ENCODE measurements around the gene ABCA4. TPM values are rescaled to one million over a fixed set of nuclear protein-coding genes. Genes with fewer than 3 reads are reported as not detected.

ABCA4 gene
- total and polyA plus RNA-seq, 2 of the 8 experiments (the other 6 are each of a cell fraction or from before 2014, with no cell fraction given): 0.06 TPM; not detected in 1

GRCh38 chr1:94115900-94116436 is 5.0 kb downstream of the ABCA4 start:
- CTCF ChIA-PET (ENCODE audit: partially characterized antibody): no interaction called here
- WGBS, 2 experiments (ENCODE audit: extremely low coverage in 1 of 2, insufficient coverage in 1 of 2, insufficient read length in 1 of 2, insufficient replicate concordance in 2 of 2, low coverage in 1 of 2, low lambda C conversion rate in 2 of 2, missing lambda C conversion rate in 1 of 2): 80% methylated on average over 6 of the region's 6 CpGs; no CpG with 5 or more reads in 1 of the 2 experiments
- Histone ChIP-seq H4K5ac (ENCODE audit: insufficient read length, low read depth, low read length) (no peak overlapping the region), H2BK12ac (ENCODE audit: low read depth, low read length) (peak overlapping the region; percentile 91; the same call in 1 of the 2 replicates), H2BK120ac (replicated peaks; ENCODE audit: low read depth, low read length) (no peak overlapping the region), H3K4ac (replicated peaks; ENCODE audit: insufficient read length, low read depth, low read length) (no peak overlapping the region), H2BK20ac (ENCODE audit: low read length) (peak overlapping the region; percentile 95; the same call in 1 of the 2 replicates), H3K4me1 (replicated peaks in 1 of 4; ENCODE audit: control insufficient read depth in 3 of 4, insufficient read depth in 4 of 4, low read length in 3 of 4) (peaks cover 0 to 20% (median 16%) of the 10 kb centered on the region in 4 experiments), H3K79me2 (ENCODE audit: control insufficient read depth in 1 of 2, insufficient read depth in 2 of 2, low read length in 2 of 2) (no peaks in the 10 kb centered on the region), H3K9ac (replicated peaks in 1 of 4; ENCODE audit: extremely low read depth in 1 of 4, low read depth in 3 of 4, low read length in 3 of 4) (no peak overlapping the region; a peak in 1 of 7 replicates), H4K8ac (ENCODE audit: extremely low read depth, insufficient read depth, low read length) (no peak overlapping the region), H3K4me3 (ENCODE audit: extremely low read depth in 1 of 4, insufficient read depth in 2 of 4, low read depth in 3 of 4, low read length in 4 of 4) (no peak overlapping the region), H3K9me3 (ENCODE audit: insufficient read depth in 2 of 2, low read depth in 1 of 2, low read length in 1 of 2) (no peaks in the 10 kb centered on the region), H3K27ac (ENCODE audit: low read depth, low read length) (no peak overlapping the region), H3K4me2 (ENCODE audit: insufficient read depth in 1 of 2, low read depth in 2 of 2, low read length in 2 of 2) (no peak overlapping the region; a peak in 1 of 4 replicates), H3K56ac (replicated peaks; ENCODE audit: insufficient read length, low read depth, low read length) (no peak overlapping the region), H2AFZ (ENCODE audit: low read length) (no peak overlapping the region), H3K18ac (ENCODE audit: extremely low read depth, low read length) (peak overlapping the region; percentile 11; the same call in 1 of the 2 replicates), H2BK15ac (ENCODE audit: low read length) (no peak overlapping the region), H4K20me1 (replicated peaks in 1 of 2; ENCODE audit: control insufficient read depth in 1 of 2, insufficient read depth in 2 of 2, low read length in 2 of 2) (no peaks in the 10 kb centered on the region), H3K23me2 (ENCODE audit: low read depth, low read length) (no peaks in the 10 kb centered on the region), H3K23ac (ENCODE audit: insufficient read length) (no peak overlapping the region), H3K14ac (ENCODE audit: insufficient read length) (no peak overlapping the region), H3K36me3 (ENCODE audit: control insufficient read depth in 2 of 4, insufficient read depth in 4 of 4, low read length in 3 of 4) (no peaks in the 10 kb centered on the region), H3K79me1 (ENCODE audit: low read depth, low read length) (no peaks in the 10 kb centered on the region), H3K27me3 (replicated peaks in 1 of 4; ENCODE audit: control insufficient read depth in 3 of 4, extremely low read depth in 1 of 4, insufficient read depth in 3 of 4, low read length in 3 of 4) (peaks cover 10 to 40% (median 23%) of the 10 kb centered on the region in 4 experiments), H4K91ac (replicated peaks; ENCODE audit: insufficient read length, low read length) (no peak overlapping the region), H2AK5ac (ENCODE audit: low read depth, low read length) (no peak overlapping the region), H2BK5ac (ENCODE audit: low read depth, low read length) (no peak overlapping the region)
- DNase-seq (ENCODE audit: low read depth in 1 of 2, low spot score in 2 of 2): no peak
- POLR2A ChIA-PET (ENCODE audit: partially characterized antibody): interaction anchor here (0.6 kb wide), 1 partner anchor 22 kb away, joined by 3 read pairs; no protein-coding TSS in a partner anchor
- TF ChIP-seq GABPA (IDR thresholded peaks at IDR 0.05; ENCODE audit: borderline replicate concordance, insufficient read depth, low read length): no peak
- TF ChIP-seq CHD2 (IDR thresholded peaks at IDR 0.05; ENCODE audit: low read length): no peak
- TF ChIP-seq CHD1 (IDR thresholded peaks at IDR 0.05; ENCODE audit: low read depth, low read length): no peak
- no peak for FAIRE-seq
